AG08396 (cell line): ENCODE results near the gene GPBAR1.

Experiments used
- DNase-seq: peaks from one replicate; pipeline ENCODE4 v3.0.0; 2012; ENCODE audit warnings: low spot score, mixed read lengths

The GPBAR1 gene

GRCh38 chr2:218244204-218244603 is 16.6 kb upstream of the GPBAR1 start:
- no peak for DNase-seq

GRCh38 chr2:218244665-218245064 is 16.1 kb upstream of the GPBAR1 start:
- DNase-seq = no peak

GRCh38 chr2:218245214-218245613 is 15.6 kb upstream of the GPBAR1 start:
- DNase-seq = no peak

- no peak for DNase-seq
Measured at GRCh38 chr2:218249691-218250090, 11.1 kb upstream of the GPBAR1 start.

- no peak for DNase-seq
Measured at GRCh38 chr2:218252509-218253231, 8.1 kb upstream of the GPBAR1 start.

GRCh38 chr2:218253232-218253625 is 7.6 kb upstream of the GPBAR1 start:
- no peak for DNase-seq

- peak; percentile 47 for DNase-seq
Measured at GRCh38 chr2:218255446-218255845, 5.4 kb upstream of the GPBAR1 start.

- no peak for DNase-seq
Measured at GRCh38 chr2:218256612-218257350, 4.0 kb upstream of the GPBAR1 start.

GRCh38 chr2:218257390-218257981 is 3.3 kb upstream of the GPBAR1 start:
- no peak for DNase-seq

- DNase-seq = peak; percentile 79
Measured at GRCh38 chr2:218259099-218259961, 1.5 kb upstream of the GPBAR1 start.

- no peak for DNase-seq
Measured at GRCh38 chr2:218260166-218260565, 649 bp upstream of the GPBAR1 start.

- DNase-seq = no peak
Measured at GRCh38 chr2:218261423-218262236, 815 bp downstream of the GPBAR1 start.

- DNase-seq = no peak
Measured at GRCh38 chr2:218262237-218262600, 1.4 kb downstream of the GPBAR1 start.

- no peak for DNase-seq
Measured at GRCh38 chr2:218262631-218263586, 2.1 kb downstream of the GPBAR1 start.

GRCh38 chr2:218263817-218264641 is 3.2 kb downstream of the GPBAR1 start:
- DNase-seq = no peak

- DNase-seq = no peak
Measured at GRCh38 chr2:218264773-218265561, 4.2 kb downstream of the GPBAR1 start.

GRCh38 chr2:218265626-218266025 is 4.8 kb downstream of the GPBAR1 start:
- no peak for DNase-seq

- DNase-seq = no peak
Measured at GRCh38 chr2:218266316-218266979, 5.6 kb downstream of the GPBAR1 start.
